ENCODE measurements around the gene KCNK3.

DNA sequence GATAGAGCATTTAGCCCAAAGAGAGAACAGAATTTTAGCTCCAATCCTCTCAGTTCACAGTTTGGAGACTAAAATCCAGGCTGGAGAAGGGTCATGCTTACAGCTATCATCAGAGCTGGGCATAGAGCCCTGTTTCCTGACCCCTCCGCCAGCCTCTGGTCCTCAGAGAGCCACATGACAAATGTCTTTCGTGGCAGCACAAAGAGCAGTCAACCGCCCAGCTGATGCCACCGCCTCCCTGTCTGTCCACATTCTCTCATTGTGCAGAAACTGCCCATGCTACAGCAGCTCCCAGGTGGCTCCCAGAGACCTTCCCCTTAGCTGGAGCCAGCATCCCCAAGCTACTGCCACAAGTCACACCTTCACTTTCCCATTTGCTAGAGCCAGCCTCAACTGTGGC lies 7.6 kb downstream of the KCNK3 start:
- TF ChIP-seq CTCF (IDR thresholded peaks at IDR 0.05) (no peak), POLR2A (IDR thresholded peaks at IDR 0.05) (no peak)

Data from ovary (tissue), 3 donors.